Stomach (tissue), 4 donors: ENCODE results near the gene INSYN2B.

ENCODE experiments used
- CTCF ChIP-seq, 7 experiments: fragments of 450-650 bp in 4 of 7; fragments of 200-600 bp in 3 of 7; sonication (generic) in 3 of 7; IDR thresholded peaks; one replicate each; pipeline ENCODE4 v1.5.1; 2016 to 2019; ENCODE audit warnings: antibody characterized with exemption in 7 of 7, control low read depth in 2 of 7, mild to moderate bottlenecking in 1 of 7
- EP300 ChIP-seq: sonication (generic); formaldehyde crosslinking; IDR thresholded peaks from one replicate; pipeline ENCODE4 v1.6.1; 2017; ENCODE audit warnings: antibody characterized with exemption
- POLR2A ChIP-seq, 4 donors: fragments of 450-650 bp; IDR thresholded peaks; one replicate each; pipeline ENCODE4 v1.6.1; 2016; ENCODE audit warnings: antibody characterized with exemption in 4 of 4, control low read depth in 2 of 4, mild to moderate bottlenecking in 1 of 4, moderate library complexity in 1 of 4

- TF ChIP-seq CTCF (IDR thresholded peaks at IDR 0.05) (no peak), EP300 (no peak), POLR2A (IDR thresholded peaks at IDR 0.05) (no peak)
Measured at GRCh38 chr5:169876386-169876785, 103.9 kb downstream of the INSYN2B start.
